Fibroblast of villous mesenchyme (primary cell): ENCODE results near the gene QRICH1. TPM values are rescaled to one million over a fixed set of nuclear protein-coding genes. Genes with fewer than 3 reads are reported as not detected.

Source experiments
- DNase-seq: peaks from one replicate; pipeline ENCODE4 v3.0.0-alpha.2; 2010; ENCODE audit warnings: low read depth
- H3K4me3 ChIP-seq: 2 replicates; pipeline ENCODE4 v1.5.1; 2011; ENCODE audit warnings: low read depth, mild to moderate bottlenecking, low read length
- total RNA-seq: library from RNA; depleted of rRNA; stranded (reverse); fragments of >200 nt; gene quantifications from 2 replicates; pipeline ENCODE4 v1.2.3, GENCODE V29; 2012
- TF ChIP-seq, protein P1 (sequence below): IDR thresholded peaks from 2 replicates; pipeline ENCODE4 v1.5.1; 2012; ENCODE audit warnings: low read depth, mild to moderate bottlenecking, low read length; ENCODE audit not compliant: insufficient read depth

QRICH1 gene
- total RNA-seq, 1 donor: 188 TPM

DNA sequence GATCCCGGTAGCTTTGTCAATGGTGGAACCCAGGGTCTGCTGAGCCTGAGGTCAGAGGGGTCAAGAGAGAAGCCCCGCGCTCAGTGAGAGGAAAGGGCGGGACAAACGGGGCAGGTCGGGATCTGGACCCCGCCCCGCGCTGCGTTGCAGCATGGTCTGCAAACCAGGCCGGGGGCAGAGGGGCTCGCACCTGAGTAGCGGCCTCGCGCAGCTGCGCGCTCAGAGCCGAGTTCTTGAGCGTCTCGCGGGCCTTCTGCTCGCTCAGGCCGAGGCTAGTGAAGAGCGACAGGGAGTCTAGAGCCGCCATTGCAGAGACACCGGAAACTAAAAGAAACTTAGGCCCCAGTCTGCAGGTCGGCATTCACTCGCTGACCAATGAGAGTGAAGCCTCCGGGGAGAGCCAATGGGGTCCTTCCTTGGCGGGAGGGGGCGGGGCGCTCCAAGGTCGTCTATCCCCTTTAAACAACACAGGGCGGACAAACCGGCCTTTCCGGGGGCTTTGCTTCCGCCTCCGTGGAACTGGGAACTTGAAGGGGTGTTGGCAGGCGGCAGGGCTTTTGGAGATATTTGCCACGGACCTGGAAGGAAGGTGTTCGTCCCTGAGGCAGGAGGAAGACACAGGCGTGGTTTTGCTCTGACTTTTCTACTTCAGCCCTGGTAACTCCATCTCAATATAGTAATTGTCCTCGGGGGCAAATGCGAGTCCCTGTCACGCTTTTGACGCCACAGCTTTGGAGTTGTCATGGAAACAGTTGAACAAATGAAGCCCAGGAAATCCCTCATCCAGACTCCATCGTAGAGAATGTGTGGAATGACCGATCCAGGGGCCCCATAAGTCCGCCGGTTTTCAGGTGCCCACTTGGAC, 10.8 kb upstream of the QRICH1 start, which contains the start of gene QARS1:
TSS of gene QARS1 (minus strand) at position 331 of the 865 bp plus-strand sequence. CDS start at position 307, 24 bp downstream.
- TF ChIP-seq, protein P1, sequence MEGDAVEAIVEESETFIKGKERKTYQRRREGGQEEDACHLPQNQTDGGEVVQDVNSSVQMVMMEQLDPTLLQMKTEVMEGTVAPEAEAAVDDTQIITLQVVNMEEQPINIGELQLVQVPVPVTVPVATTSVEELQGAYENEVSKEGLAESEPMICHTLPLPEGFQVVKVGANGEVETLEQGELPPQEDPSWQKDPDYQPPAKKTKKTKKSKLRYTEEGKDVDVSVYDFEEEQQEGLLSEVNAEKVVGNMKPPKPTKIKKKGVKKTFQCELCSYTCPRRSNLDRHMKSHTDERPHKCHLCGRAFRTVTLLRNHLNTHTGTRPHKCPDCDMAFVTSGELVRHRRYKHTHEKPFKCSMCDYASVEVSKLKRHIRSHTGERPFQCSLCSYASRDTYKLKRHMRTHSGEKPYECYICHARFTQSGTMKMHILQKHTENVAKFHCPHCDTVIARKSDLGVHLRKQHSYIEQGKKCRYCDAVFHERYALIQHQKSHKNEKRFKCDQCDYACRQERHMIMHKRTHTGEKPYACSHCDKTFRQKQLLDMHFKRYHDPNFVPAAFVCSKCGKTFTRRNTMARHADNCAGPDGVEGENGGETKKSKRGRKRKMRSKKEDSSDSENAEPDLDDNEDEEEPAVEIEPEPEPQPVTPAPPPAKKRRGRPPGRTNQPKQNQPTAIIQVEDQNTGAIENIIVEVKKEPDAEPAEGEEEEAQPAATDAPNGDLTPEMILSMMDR: no peak
- H3K4me3 ChIP-seq: peak within 1 kb of the TSS; percentile 76
- DNase-seq: peak; percentile 94

DNA sequence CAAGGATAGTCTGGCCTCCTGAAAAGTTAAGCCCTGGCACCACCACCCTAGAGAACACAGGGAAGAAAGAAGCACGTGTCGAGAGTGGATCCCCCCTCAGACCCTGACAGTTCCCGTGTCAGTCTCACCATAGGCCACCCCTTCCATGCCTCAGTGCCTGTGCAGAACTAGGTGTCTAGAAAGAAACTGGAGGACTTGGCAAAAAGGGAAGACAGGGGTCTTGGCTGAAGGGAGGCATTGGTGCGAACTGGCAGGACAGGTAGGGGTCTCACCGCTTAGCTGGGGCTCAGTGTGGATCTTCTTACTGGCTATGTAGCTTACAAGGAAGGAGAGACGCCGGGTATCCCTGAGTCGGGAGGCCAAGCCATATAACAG, 10.2 kb upstream of the QRICH1 start:
- H3K4me3 ChIP-seq: peak overlapping the region; percentile 76
- no peak for DNase-seq
- TF ChIP-seq, protein P1: no peak

DNA sequence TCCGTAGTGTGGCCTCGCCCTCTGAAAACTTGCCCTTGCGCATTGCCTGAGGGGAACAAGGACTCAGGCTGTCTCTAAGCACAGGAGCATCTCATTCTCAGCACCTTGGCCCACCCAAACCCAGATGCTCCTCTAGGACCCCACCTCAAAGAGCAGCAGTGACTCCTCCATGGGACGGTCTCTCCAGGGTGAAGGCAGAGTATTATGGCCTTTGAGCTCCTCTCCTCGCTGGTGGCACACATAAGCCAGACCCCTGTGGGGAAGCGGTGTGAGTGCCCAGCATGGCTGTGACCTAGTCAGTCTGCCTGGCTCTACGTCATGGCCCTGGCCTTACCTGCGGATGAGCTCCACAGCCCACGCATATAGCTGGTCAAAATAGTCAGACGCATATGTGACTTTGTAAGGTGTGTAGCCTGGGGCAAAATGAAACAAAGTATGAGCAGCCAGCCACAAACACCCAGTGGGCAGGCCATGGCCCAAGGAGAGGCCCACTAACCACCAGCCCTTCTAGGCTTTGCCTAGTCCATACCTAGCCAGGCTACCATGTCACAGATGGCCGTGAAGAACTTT, 6.3 kb upstream of the QRICH1 start:
- TF ChIP-seq, protein P1: no peak
- no peak for DNase-seq

DNA sequence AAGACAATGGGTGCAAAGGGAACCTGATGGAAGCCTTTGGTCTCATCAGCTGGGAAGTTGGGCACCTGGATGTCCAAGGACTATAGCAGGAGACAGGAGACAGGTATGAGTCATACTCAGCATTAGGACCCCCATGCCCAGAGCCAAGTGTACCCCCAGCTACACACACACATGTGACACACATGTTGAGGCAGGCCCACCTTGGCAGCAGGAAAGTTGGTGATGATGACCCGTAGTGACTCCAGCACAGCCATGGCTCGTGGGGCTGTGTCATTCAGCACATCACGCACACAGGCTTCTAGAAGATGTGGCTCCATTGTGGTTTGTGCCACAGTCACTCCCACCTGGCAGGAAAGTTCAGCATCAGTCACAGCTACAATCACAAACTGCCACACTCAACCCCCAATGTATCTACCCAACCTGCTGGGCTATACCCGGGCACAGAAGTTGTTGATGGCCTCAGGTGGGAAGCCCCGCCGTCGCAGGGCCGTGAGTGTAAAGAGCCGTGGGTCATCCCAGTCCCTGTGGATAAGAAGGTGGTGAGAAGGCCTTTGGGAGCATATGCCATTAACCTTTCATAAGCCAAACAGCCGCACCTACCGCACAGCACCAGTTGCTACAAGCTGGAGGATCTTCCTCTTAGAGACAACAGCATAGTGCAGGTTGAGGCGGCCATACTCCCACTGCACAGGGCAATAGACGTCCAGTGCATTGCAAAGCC, 5.2 kb upstream of the QRICH1 start:
- DNase-seq: no peak
- no peak overlapping the region for H3K4me3 ChIP-seq
- TF ChIP-seq, protein P1: no peak

More for the DNA sequence above, 6.3 kb upstream of the QRICH1 start:
- no peak overlapping the region for H3K4me3 ChIP-seq

DNA sequence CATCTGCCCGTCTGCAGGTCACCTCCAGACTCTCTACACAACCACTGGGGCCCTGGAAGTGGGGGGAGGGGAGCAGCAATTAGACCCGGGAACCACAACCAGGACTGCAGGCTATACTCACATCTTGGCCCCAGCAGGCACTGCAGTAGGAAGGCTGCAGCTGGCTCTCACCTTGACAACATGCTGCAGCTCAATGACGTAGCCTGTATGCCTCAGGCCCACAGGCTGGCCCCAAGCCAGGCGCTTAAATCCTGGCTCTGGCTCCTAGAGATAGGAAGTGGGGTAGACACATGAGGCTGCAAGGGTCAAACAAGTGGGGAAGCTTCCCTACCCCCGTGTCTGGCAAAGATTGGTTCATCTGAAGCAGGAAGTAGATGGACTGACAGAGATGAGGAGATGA, 4.6 kb upstream of the QRICH1 start:
- no peak for DNase-seq
- TF ChIP-seq, protein P1: no peak
- H3K4me3 ChIP-seq: no peak overlapping the region

DNA sequence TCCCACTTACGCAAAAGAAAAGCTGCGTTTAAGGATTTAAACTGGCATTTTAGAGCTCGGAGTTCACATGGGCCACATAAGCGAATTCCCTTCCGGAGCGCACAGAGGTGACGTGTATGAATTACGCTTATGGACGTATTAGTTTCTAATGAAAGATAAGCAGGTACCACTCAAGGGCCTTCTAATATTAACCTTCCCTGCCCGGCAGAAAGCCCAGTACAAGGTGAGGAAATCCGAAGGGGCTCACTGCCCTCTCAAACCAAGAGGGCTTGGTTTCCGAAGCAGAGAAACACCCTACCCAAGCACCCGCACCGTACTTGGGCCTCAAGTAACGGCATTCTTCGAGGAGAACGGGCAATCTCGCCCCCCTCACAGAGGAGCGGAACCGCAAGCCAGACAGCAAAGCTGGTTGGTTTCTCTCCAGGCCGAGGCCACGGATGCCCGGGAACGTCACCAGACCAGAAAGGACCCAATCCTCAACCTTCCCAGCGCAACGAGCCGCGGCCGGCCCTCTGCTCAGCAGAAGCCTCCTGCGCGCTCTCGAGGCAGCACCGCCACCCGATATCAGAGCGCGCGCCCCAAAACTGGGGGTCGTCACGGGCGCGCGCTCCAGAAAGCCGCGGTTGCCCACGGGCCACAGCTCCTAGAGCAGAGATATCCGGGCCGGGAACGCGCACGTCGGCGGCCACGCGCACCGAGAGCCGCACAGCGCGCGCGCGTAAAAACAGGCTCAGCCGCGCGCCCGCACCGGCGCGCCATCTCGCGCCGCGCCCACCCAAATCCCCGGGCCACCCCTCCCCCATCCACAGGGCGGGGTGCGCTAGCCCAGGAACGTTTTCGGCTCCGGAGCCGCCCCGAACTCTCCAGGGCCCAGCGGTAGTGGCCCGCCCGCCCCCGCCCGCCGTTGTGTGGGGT, 676 bp downstream of the QRICH1 start:
- peak overlapping the region; percentile 98 for H3K4me3 ChIP-seq
- TF ChIP-seq, protein P1: no peak
- DNase-seq: peak; percentile 95
